D341Med (cell line): ENCODE results near the gene ANTKMT.

Source experiments
- DNase-seq: peaks from one replicate; pipeline ENCODE4 v3.0.0; 2012; ENCODE audit warnings: low spot score

ANTKMT gene, protein sequence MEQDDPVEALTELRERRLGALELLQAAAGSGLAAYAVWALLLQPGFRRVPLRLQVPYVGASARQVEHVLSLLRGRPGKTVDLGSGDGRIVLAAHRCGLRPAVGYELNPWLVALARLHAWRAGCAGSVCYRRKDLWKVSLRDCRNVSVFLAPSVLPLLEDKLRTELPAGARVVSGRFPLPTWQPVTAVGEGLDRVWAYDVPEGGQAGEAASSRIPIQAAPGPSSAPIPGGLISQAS

DNA sequence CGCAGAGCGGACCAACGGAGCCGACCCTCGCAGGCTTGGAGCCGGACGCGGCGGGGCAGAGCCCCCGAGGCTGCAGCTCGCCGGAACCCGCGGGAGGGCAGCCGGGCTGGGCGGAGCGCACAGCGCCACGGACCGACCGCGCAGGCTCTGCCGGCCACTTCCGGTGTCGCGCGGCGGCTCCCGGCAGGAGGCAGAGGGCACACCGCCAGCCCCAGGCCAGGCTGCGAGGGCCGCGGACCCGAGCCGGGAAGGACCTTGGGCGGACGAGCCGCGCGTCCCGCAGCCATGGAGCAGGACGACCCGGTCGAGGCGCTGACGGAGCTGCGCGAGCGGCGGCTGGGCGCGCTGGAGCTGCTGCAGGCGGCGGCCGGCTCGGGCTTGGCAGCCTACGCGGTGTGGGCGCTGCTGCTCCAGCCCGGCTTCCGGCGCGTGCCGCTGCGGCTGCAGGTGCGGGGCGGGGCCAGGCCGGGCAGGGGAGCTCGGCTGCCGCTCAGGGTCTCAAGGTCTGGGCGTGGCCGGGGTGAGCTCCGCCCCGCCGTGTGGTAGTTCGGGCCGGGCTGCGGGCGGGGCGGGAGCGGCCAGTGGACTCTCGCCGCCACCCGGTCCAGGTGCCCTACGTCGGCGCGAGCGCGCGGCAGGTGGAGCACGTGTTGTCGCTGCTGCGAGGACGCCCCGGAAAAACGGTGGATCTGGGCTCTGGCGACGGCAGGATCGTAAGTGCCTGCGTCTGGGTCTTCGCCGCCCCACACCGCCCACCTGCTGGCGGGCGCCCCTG lies at the start of gene ANTKMT:
TSS of gene ANTKMT (plus strand) at position 157 of the 775 bp plus-strand sequence. CDS start at position 286, 129 bp downstream.
- DNase-seq = peak; percentile 92

DNA sequence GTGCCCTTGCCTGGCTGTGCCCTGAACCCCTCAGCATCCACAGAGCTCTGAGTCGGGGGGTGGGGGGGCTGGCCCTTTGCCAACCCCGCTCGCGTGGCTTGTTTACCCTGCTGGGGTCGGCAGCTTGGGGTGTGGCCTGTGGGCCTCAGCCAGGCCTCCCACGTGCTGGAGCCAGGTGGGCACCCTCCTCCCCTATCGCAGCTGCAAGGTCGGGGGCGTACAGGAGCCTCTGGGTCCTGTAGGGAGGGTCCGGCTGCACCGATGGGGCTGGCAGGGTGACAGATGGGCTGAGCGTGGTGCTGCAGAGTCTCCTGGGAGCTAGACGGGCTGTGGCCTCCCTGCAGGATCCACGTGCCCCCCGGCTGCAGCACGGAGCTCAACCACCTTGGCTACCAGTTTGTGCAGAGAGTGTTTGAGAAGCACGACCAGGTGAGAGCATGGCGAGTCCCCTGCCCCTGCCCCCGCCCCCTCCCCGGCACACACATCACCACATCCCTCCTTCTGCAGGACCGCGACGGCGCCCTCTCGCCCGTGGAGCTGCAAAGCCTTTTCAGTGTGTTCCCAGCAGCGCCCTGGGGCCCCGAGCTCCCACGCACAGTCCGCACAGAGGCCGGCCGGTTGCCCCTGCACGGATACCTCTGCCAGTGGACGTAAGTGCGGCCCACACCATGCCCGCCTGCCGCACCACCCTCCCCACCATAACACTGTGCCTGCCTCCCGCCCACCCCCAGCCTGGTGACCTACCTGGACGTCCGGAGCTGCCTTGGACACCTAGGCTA lies 49.4 kb upstream of the ANTKMT start:
- peak; percentile 61 for DNase-seq

DNA sequence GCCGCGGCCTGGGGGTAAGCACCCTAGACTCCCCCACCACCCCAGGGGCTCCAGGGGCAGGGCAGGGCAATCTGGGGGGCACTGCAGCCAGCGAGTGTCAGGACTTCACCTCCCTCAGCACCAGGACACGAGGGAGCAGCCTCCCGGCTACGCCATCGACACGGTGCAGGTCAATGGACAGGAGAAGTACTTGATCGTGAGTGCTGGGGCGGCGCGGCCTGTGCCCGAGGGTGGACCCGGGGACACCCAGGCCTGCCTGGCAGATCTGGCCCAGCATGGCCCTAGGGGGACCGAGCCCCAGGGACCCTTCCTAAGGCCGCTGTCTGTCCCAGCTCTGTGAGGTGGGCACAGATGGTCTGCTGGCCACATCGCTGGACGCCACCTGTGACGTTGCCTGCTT lies 48.6 kb upstream of the ANTKMT start:
- DNase-seq = no peak

- no peak for DNase-seq
These were observed 48.1 kb upstream of the ANTKMT start for GRCh38 chr16:672851-673250.

DNA sequence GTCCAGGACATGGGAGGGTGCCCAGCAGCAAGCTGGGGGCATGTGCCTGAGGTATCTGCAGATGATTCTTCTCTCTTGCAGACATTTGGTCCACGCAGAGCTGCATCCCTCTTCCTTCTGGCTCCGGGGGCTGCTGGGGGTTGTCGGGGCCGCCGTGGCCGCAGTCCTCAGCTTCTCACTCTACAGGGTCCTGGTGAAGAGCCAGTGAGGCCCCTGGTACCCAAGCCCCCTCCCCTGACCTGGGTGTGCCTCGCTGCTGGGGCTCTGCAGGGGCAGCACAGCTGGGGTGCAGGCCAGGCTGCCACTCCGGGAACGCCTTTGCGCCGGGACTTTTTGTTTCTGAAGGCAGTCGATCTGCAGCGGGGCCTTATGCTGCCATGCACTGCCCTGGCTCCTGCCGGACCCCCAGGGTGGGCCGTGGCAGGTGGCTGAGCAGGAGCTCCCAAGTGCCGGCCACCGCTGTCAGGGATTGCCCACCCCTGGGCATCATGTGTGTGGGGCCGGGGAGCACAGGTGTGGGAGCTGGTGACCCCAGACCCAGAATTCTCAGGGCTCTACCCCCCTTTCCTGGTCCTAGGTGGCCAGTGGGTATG lies 47.5 kb upstream of the ANTKMT start:
- no peak for DNase-seq

- no peak for DNase-seq
These were observed 46.6 kb upstream of the ANTKMT start for GRCh38 chr16:674214-674881.

- no peak for DNase-seq
These were observed 45.7 kb upstream of the ANTKMT start, which contains the start of gene RHBDL1 for GRCh38 chr16:674968-675883. RHBDL1 (plus strand) TSS chr16:675671; CDS start chr16:675791, 120 bp downstream.

- no peak for DNase-seq
These were observed 44.9 kb upstream of the ANTKMT start for GRCh38 chr16:675884-676564.

GRCh38 chr16:676565-676902 lies 44.4 kb upstream of the ANTKMT start:
- no peak for DNase-seq

GRCh38 chr16:676913-677312 lies 44.0 kb upstream of the ANTKMT start:
- DNase-seq = no peak

GRCh38 chr16:677316-678190 lies 43.4 kb upstream of the ANTKMT start:
- no peak for DNase-seq

GRCh38 chr16:678209-678857 lies 42.6 kb upstream of the ANTKMT start:
- DNase-seq = no peak

GRCh38 chr16:678858-679813 lies 41.8 kb upstream of the ANTKMT start:
- peak; percentile 75 for DNase-seq

- peak; percentile 91 for DNase-seq
These were observed 40.9 kb upstream of the ANTKMT start, which contains the start of gene STUB1 for GRCh38 chr16:679814-680624. STUB1 (plus strand) TSS chr16:680410; CDS start chr16:680526, 116 bp downstream.

GRCh38 chr16:680625-680945 lies 40.4 kb upstream of the ANTKMT start:
- no peak for DNase-seq

- DNase-seq = no peak
These were observed 39.8 kb upstream of the ANTKMT start for GRCh38 chr16:680967-681745.
